ENCODE measurements around the gene OR1L6.

GRCh38 chr9:122723690-122724089 is 18.4 kb upstream of the OR1L6 start, which contains the start of gene OR1L4:
- TF ChIP-seq, protein P1, sequence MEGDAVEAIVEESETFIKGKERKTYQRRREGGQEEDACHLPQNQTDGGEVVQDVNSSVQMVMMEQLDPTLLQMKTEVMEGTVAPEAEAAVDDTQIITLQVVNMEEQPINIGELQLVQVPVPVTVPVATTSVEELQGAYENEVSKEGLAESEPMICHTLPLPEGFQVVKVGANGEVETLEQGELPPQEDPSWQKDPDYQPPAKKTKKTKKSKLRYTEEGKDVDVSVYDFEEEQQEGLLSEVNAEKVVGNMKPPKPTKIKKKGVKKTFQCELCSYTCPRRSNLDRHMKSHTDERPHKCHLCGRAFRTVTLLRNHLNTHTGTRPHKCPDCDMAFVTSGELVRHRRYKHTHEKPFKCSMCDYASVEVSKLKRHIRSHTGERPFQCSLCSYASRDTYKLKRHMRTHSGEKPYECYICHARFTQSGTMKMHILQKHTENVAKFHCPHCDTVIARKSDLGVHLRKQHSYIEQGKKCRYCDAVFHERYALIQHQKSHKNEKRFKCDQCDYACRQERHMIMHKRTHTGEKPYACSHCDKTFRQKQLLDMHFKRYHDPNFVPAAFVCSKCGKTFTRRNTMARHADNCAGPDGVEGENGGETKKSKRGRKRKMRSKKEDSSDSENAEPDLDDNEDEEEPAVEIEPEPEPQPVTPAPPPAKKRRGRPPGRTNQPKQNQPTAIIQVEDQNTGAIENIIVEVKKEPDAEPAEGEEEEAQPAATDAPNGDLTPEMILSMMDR (IDR thresholded peaks at IDR 0.05; ENCODE audit: low read depth, low read length) = no peak
- no peak for TF ChIP-seq POLR2A (IDR thresholded peaks at IDR 0.05; ENCODE audit: extremely low read depth, insufficient read length)
